A549 treated with Hydrocortisone at 1 μM for 4 hours (cell line): ENCODE results near the gene GNL3. TPM values are rescaled to one million over a fixed set of nuclear protein-coding genes. Genes with fewer than 3 reads are reported as not detected.

Experiments used
- total RNA-seq: library from RNA; stranded (reverse); fragments of 200-300 nt; extraction: Qiagen RNA extraction; gene quantifications from 5 replicates; pipeline ENCODE4 v1.2.3, GENCODE V29; 2022

GNL3 gene, protein sequence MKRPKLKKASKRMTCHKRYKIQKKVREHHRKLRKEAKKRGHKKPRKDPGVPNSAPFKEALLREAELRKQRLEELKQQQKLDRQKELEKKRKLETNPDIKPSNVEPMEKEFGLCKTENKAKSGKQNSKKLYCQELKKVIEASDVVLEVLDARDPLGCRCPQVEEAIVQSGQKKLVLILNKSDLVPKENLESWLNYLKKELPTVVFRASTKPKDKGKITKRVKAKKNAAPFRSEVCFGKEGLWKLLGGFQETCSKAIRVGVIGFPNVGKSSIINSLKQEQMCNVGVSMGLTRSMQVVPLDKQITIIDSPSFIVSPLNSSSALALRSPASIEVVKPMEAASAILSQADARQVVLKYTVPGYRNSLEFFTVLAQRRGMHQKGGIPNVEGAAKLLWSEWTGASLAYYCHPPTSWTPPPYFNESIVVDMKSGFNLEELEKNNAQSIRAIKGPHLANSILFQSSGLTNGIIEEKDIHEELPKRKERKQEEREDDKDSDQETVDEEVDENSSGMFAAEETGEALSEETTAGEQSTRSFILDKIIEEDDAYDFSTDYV
- 84.4 to 149 TPM (median 91.0 TPM) in 5 replicates for total RNA-seq

DNA sequence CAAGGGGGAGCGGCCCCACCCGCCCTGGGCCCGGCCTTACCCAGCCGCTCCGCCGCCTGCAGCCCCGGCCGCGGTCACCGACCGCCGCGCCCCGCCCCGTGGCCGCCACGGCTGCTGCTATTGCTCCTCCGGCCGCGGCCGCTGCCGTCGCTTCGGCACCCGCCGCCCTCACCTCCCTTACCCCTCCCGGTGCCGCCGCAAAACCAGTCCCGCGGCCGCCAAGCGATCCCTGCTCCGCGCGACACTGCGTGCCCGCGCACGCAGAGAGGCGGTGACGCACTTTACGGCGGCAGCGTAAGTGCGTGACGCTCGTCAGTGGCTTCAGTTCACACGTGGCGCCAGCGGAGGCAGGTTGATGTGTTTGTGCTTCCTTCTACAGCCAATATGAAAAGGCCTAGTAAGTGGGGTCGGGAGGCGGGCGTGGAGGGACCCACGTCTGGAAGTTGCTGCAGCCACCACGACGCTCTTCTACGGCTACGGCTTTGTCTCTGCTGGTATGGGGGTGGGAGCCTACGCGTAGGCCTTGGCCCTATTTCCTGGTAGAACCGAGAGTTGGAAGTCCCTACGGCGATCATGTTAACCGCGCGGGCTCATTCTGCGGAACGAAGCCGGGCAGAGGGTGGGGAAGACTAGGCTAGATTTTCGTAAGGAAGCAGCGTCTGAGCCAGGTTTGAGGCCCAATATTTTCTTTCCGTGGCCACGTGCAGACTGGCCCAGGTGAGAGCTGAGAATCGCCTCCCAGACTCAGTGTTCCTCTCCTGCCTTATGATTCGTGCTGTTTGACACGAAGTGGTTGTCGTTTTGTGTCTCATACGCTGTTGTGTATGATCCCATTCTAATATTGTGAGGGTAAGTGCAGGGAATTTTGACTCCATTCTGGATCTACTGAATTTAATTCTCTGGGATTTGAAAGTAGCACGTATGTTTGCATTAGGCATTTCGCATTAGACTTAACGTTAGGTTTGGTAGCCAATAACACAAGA, at the start of gene GNL3, which contains the start of gene PBRM1:
TSS of gene GNL3 (plus strand) at position 324 of the 983 bp plus-strand sequence. CDS start at position 385, 61 bp downstream.
TSS of gene PBRM1 (minus strand) at position 205 of the 983 bp plus-strand sequence.

DNA sequence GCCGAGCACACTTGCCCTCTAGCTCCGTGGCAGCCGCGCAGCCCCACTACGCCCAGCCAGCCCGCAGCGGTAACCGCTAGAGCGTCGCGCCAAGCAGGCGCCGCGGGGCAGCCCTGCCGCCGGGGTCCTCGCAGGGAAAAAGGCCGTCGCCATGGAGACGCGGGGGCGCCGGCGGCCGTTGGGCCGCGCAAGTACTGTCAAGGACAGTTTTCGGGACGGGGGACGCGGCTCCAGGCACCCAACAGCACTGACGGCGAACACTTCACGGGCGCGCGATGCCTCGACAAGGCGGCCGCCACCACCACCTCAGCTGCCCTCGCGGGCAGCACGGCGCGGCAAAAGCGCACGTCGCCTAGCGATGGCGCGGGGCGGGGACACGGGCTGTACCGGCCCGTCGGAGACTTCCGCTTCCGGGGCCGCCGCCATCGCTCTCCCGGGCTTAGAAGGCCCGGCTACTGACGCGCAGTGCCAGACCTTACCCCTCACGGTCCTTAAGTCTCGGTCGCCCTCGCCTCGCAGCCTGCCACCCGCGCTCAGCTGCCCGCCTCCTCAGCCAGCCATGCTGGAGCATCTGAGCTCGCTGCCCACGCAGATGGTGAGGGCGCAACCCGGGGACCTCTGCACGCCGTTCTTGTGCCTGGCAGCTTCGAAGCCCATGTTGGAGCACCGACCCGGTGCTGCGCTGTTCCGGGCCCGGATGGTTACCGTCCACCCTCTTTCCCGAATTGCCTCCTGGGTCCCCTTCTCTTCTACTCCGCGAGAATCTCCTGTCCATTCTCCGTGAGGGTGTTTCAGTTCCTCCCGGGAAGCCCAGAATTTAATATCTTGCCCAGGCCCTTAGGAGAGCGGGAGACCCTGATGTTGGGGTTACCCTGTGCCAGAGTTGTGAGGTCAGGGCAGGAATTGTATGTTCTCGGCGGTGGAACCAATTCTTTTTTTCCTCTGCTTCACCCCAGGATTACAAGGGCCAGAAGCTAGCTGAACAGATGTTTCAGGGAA, 20.2 kb downstream of the GNL3 start, which contains the start of the genes GLT8D1 and SPCS1:
TSS of gene GLT8D1 (minus strand) at position 104 of the 999 bp plus-strand sequence. CDS start 5,331 bp downstream, outside the sequence.
TSS of gene SPCS1 (plus strand) at position 419 of the 999 bp plus-strand sequence. CDS start at position 560, 141 bp downstream.

Other genes with a start within 250 kb of the GNL3 start
- 0.03 to 0.16 TPM (median 0.06 TPM) in 5 replicates for gene SEMA3G, start 240.9 kb upstream of the GNL3 start, total RNA-seq
- gene TNNC1, start 232.0 kb upstream of the GNL3 start, total RNA-seq: 0.63 to 1.4 TPM (median 1.2 TPM) in 5 replicates
- 11.4 to 14.9 TPM (median 12.8 TPM) in 5 replicates for gene NISCH, start 230.4 kb upstream of the GNL3 start, total RNA-seq
- gene STAB1, start 190.7 kb upstream of the GNL3 start, total RNA-seq: 0.03 to 0.21 TPM (median 0.09 TPM) in 5 replicates
- gene NT5DC2, start 152.2 kb upstream of the GNL3 start, total RNA-seq: 86.6 to 102 TPM (median 96.8 TPM) in 5 replicates
- 52.2 to 71.7 TPM (median 61.7 TPM) in 5 replicates for gene UQCC5, start 149.4 kb upstream of the GNL3 start, total RNA-seq
- 9.5 to 17.9 TPM (median 15.1 TPM) in 5 replicates for gene PBRM1, start 119 bp upstream of the GNL3 start, total RNA-seq
- 35.0 to 41.9 TPM (median 38.7 TPM) in 5 replicates for gene GLT8D1, start 19.8 kb downstream of the GNL3 start, total RNA-seq
- 145 to 168 TPM (median 158 TPM) in 5 replicates for gene SPCS1, start 20.1 kb downstream of the GNL3 start, total RNA-seq
- 10.7 to 15.3 TPM (median 12.7 TPM) in 5 replicates for gene NEK4, start 84.9 kb downstream of the GNL3 start, total RNA-seq
- gene ITIH1, start 91.6 kb downstream of the GNL3 start, total RNA-seq: not detected in 5 replicates
- gene ITIH3, start 108.8 kb downstream of the GNL3 start, total RNA-seq: 0.06 to 0.21 TPM (median 0.18 TPM) in 3 of 5 replicates, not detected in the others
- gene ITIH4, start 144.6 kb downstream of the GNL3 start, total RNA-seq: 0.44 to 1.5 TPM (median 1.1 TPM) in 5 replicates
- gene MUSTN1, start 149.0 kb downstream of the GNL3 start, total RNA-seq: 0.20 to 0.32 TPM in 2 of 5 replicates, not detected in the others
- gene STIMATE, start 211.5 kb downstream of the GNL3 start, total RNA-seq: 7.5 to 9.0 TPM (median 8.5 TPM) in 5 replicates